Breast epithelium (tissue), 4 donors: ENCODE results near the gene PIGU. TPM values are rescaled to one million over a fixed set of nuclear protein-coding genes. Genes with fewer than 3 reads are reported as not detected.

Source experiments
- DNase-seq, 2 donors: peaks; one replicate each; pipeline ENCODE4 v3.0.0-alpha.2; 2019; ENCODE audit warnings: low spot score in 2 of 2
- H3K27ac ChIP-seq, 2 donors: fragments of 200-600 bp; sonication (generic) in 1 of 2; one replicate each; pipeline ENCODE4 v1.5.1; 2016 to 2019; ENCODE audit warnings: mild to moderate bottlenecking in 1 of 2
- H3K27me3 ChIP-seq, 2 donors: fragments of 200-600 bp; sonication (generic) in 1 of 2; one replicate each; pipeline versions ENCODE4 v1.5.1 to v1.6.0; 2017 to 2019; ENCODE audit warnings: control low read depth in 1 of 2, mild to moderate bottlenecking in 1 of 2
- H3K36me3 ChIP-seq: fragments of 200-600 bp; one replicate; pipeline ENCODE4 v1.5.1; 2019
- H3K4me1 ChIP-seq, 2 donors: fragments of 200-600 bp; sonication (generic); one replicate each; pipeline ENCODE4 v1.5.1; 2016 to 2019; ENCODE audit warnings: control low read depth in 1 of 2
- H3K4me3 ChIP-seq, 3 donors: fragments of 200-600 bp; sonication (generic); 1 replicate in 2 of 3; 2 replicates in 1 of 3; pipeline ENCODE4 v1.5.1; 2016 to 2019; ENCODE audit warnings: mild to moderate bottlenecking in 3 of 3, moderate library complexity in 2 of 3
- H3K9me3 ChIP-seq, 2 donors: fragments of 200-600 bp; sonication (generic) in 1 of 2; one replicate each; pipeline ENCODE4 v1.5.1; 2016 to 2019; ENCODE audit warnings: control low read depth in 1 of 2
- POLR2A ChIP-seq: fragments of 450-650 bp; IDR thresholded peaks from one replicate; pipeline ENCODE4 v1.6.1; 2016; ENCODE audit warnings: antibody characterized with exemption, mild to moderate bottlenecking, moderate library complexity
- POLR2AphosphoS5 ChIP-seq, 3 donors: sonication (generic); formaldehyde crosslinking; IDR thresholded peaks; one replicate each; pipeline ENCODE4 v1.6.1; 2017; ENCODE audit warnings: antibody characterized with exemption in 3 of 3
- intact Hi-C: fragments of 100-400 bp; cut with DNase I; formaldehyde crosslinking; loops from one replicate; pipeline ENCODE4 v1.15.1; 2023; ENCODE audit warnings: low total_unique reads
- total RNA-seq, 3 donors: library from RNA; depleted of rRNA; stranded (reverse); fragments of >200 nt; gene quantifications; one replicate each; pipeline ENCODE4 v1.1.0, GENCODE V29; 2016
- TF ChIP-seq, protein P1 (sequence below), 3 donors: fragments of 450-650 bp; IDR thresholded peaks; one replicate each; pipeline ENCODE4 v1.5.1; 2016 to 2017; ENCODE audit warnings: antibody characterized with exemption in 3 of 3, mild to moderate bottlenecking in 3 of 3, moderate library complexity in 3 of 3

Gene PIGU
- total RNA-seq, 3 donors from 2014 or later: 7.4 to 16.1 (median 15.8) TPM

DNA sequence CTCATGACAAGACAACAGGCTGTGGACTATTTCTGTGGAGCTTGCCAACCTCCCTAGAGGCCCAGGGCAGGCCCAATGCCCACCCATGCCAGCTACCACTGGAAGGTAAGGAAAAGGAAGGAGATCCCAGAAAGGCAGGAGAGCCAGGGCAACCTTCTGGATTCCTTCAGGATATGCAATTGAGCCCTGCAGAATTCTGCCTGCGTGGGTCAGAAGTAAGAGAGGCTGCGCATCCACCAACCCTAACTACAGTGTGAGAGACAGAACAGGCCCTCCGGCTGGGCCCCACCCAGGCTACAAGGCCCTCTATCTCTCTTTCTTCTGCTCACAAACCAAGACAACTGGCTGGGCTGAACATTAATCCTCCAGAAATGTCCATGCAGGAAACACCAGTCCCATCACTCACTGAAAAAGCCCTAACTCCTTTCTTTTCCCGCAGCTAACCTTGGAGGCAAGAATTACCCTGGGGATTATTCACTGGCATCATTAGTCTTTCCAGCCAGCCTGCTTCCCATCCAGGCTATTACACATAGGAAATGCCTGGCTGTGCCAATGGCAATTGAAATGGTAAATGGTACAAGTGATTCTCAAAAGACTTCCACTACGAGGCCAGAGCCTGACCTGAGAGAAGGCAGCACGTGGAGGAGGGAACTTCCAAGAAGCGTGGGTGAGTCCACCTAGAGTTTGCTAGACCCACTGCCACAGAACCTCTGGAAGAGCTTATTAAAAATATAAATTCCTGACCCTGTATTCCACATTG, 103.2 kb downstream of the PIGU start:
- no peaks in the 10 kb centered on the region for H3K27me3 ChIP-seq
- H3K27ac ChIP-seq: no peak overlapping the region
- H3K36me3 ChIP-seq: no peaks in the 10 kb centered on the region
- DNase-seq: no peak
- no peaks in the 10 kb centered on the region for H3K9me3 ChIP-seq
- no peak overlapping the region for H3K4me3 ChIP-seq
- intact Hi-C loops: no loop called here
- H3K4me1 ChIP-seq: no peaks in the 10 kb centered on the region
- TF ChIP-seq POLR2A (no peak), POLR2AphosphoS5 (IDR thresholded peaks at IDR 0.05) (no peak)
- TF ChIP-seq, protein P1, sequence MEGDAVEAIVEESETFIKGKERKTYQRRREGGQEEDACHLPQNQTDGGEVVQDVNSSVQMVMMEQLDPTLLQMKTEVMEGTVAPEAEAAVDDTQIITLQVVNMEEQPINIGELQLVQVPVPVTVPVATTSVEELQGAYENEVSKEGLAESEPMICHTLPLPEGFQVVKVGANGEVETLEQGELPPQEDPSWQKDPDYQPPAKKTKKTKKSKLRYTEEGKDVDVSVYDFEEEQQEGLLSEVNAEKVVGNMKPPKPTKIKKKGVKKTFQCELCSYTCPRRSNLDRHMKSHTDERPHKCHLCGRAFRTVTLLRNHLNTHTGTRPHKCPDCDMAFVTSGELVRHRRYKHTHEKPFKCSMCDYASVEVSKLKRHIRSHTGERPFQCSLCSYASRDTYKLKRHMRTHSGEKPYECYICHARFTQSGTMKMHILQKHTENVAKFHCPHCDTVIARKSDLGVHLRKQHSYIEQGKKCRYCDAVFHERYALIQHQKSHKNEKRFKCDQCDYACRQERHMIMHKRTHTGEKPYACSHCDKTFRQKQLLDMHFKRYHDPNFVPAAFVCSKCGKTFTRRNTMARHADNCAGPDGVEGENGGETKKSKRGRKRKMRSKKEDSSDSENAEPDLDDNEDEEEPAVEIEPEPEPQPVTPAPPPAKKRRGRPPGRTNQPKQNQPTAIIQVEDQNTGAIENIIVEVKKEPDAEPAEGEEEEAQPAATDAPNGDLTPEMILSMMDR (IDR thresholded peaks at IDR 0.05): no peak

DNA sequence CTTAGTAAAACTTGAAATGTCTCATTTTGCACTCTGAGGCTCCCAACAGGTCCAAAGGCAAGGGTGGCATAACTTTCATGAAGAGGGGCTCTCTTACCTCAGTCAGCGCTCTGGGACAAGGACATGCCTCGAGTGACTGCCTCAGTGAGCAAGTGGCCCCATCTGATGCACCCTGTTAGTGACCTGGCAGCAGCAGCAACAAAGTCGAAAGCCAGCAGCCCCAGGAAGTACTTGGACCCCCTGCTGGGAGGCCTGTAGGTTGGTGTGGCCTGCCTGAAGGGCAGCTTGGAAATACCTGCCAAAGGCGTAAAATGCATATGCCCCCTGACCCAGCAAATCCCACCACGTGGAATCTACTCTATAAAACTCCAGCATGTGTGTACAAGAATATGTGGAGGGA, 105.1 kb downstream of the PIGU start:
- TF ChIP-seq POLR2A: no peak
- TF ChIP-seq, protein P1 (IDR thresholded peaks at IDR 0.05): no peak
- TF ChIP-seq POLR2AphosphoS5 (IDR thresholded peaks at IDR 0.05): no peak
- no peak overlapping the region for H3K4me3 ChIP-seq
- DNase-seq: no peak

DNA sequence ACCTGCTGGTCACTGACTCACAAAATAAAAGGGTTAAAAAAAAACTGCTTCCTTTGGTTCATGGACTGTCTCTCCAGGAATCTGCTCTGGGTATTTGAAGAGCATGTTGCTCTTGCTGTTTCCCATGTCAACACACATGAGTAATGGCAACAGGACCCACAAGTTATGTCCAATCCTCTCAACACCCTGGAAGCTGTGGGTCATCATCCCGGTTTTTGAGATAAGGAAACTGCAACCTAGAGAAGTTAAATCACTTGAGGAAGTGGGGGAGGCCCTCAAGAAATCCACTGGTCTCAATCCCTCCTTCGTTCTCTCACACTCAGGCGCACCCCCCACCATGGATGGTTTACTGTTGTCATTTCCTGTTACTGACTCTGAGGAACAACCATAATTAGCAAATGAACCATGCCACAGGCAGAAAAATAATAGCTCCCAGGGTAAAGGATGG, 106.0 kb downstream of the PIGU start:
- Histone ChIP-seq H3K4me3 (no peak overlapping the region), H3K4me1 (no peaks in the 10 kb centered on the region), H3K27ac (no peak overlapping the region), H3K27me3 (no peaks in the 10 kb centered on the region), H3K36me3 (no peaks in the 10 kb centered on the region), H3K9me3 (no peaks in the 10 kb centered on the region)
- no peak for DNase-seq
- TF ChIP-seq POLR2AphosphoS5 (IDR thresholded peaks at IDR 0.05) (no peak), POLR2A (no peak)
- TF ChIP-seq, protein P1 (IDR thresholded peaks at IDR 0.05): no peak
- intact Hi-C loops: no loop called here

More for the DNA sequence above, 105.1 kb downstream of the PIGU start:
- Histone ChIP-seq H3K9me3 (no peaks in the 10 kb centered on the region), H3K27ac (no peak overlapping the region), H3K27me3 (no peaks in the 10 kb centered on the region), H3K36me3 (no peaks in the 10 kb centered on the region), H3K4me1 (no peaks in the 10 kb centered on the region)
- intact Hi-C loops: no loop called here

DNA sequence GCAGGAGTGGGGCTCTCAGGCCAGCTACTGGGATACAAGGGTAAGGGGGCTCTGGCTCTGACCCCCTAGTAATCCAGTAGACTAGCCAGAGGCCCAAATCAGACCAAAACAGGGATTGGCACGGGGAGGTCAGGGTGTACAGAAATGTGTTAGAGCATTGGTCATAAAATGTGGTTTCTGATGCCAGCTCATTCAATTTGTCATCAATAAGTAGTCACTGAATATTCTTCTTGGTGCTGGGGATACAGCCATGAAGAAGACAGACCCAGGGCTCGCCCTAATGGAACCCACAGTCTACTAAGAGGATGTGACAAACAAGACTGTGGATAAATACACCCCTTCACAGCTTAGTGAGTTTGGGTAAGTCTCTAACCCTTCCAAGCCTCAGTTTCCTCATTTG, 107.3 kb downstream of the PIGU start:
- TF ChIP-seq, protein P1 (IDR thresholded peaks at IDR 0.05): no peak
- TF ChIP-seq POLR2A (no peak), POLR2AphosphoS5 (IDR thresholded peaks at IDR 0.05) (no peak)
- peak in 1 of 2 donors; percentile 34 for DNase-seq

More for the DNA sequence above, 107.3 kb downstream of the PIGU start:
- Histone ChIP-seq H3K27ac (no peak overlapping the region), H3K27me3 (no peaks in the 10 kb centered on the region), H3K9me3 (no peaks in the 10 kb centered on the region), H3K36me3 (no peaks in the 10 kb centered on the region), H3K4me3 (no peak overlapping the region), H3K4me1 (no peaks in the 10 kb centered on the region)
- intact Hi-C loops: no loop called here
